K562 (cell line): ENCODE measurements around the gene ESAM. TPM values are rescaled to one million over a fixed set of nuclear protein-coding genes. Genes with fewer than 3 reads are reported as not detected.

ENCODE experiments used
- C11orf30 ChIP-seq: fragments of 450-650 bp; IDR thresholded peaks from 2 replicates; pipeline ENCODE4 v1.6.1; 2016; ENCODE audit warnings: low read depth, mild to moderate bottlenecking
- CEBPB ChIP-seq: fragments of 450-650 bp; IDR thresholded peaks from 2 replicates; pipeline ENCODE4 v1.6.1; 2016; ENCODE audit warnings: missing genetic modification characterization, missing compliant biosample characterization
- GABPA ChIP-seq: fragments of 200-800 bp; sonication (Bioruptor generic); conservative IDR thresholded peaks from 2 replicates; pipeline ENCODE4 v1.6.1; 2016; ENCODE audit warnings: low read depth, missing genetic modification characterization, missing compliant biosample characterization
- GTF2F1 ChIP-seq: IDR thresholded peaks from 2 replicates; pipeline ENCODE4 v1.6.1; 2011; ENCODE audit warnings: low read depth, low read length, improper control_type of control experiment
- JUN ChIP-seq, 2 experiments: sonication (generic) in 1 of 2; formaldehyde crosslinking in 1 of 2; IDR thresholded peaks; 2 replicates each; pipeline versions ENCODE4 v1.6.1 to v1.8.0; 2012 to 2022; ENCODE audit warnings: borderline replicate concordance in 2 of 2, mild to moderate bottlenecking in 2 of 2, improper control_type of control experiment in 1 of 2, low read depth in 1 of 2, low read length in 1 of 2, missing genetic modification reagents in 1 of 2
- KLF13 ChIP-seq: fragments of 450-650 bp; IDR thresholded peaks from 2 replicates; pipeline ENCODE4 v1.6.1; 2016; ENCODE audit warnings: missing genetic modification characterization, low read depth, mild to moderate bottlenecking, missing compliant biosample characterization, moderate library complexity, borderline replicate concordance
- MTA1 ChIP-seq: fragments of 450-650 bp; IDR thresholded peaks from 2 replicates; pipeline ENCODE4 v1.6.1; 2017; ENCODE audit warnings: borderline replicate concordance
- MTF1 ChIP-seq: fragments of 250-450 bp; sonication (Bioruptor Pico); IDR thresholded peaks from 2 replicates; pipeline ENCODE4 v1.9.0; 2021; ENCODE audit warnings: moderate library complexity, mild to moderate bottlenecking, inconsistent platforms, borderline replicate concordance
- MYC ChIP-seq, 2 experiments: fragments of 250-450 bp in 1 of 2; sonication (Bioruptor Pico) in 1 of 2; IDR thresholded peaks; 2 replicates each; pipeline versions ENCODE4 v1.5.1 to v1.6.1; 2012 to 2021; ENCODE audit warnings: low read depth in 2 of 2, borderline replicate concordance in 1 of 2, improper control_type of control experiment in 1 of 2, low read length in 1 of 2, mild to moderate bottlenecking in 1 of 2, moderate library complexity in 1 of 2
- NR2C2 ChIP-seq, 2 experiments: fragments of 200-800 bp in 1 of 2; sonication (Bioruptor generic) in 1 of 2; sonication (generic) in 1 of 2; formaldehyde crosslinking in 1 of 2; IDR thresholded peaks; 2 replicates each; pipeline versions ENCODE4 v1.6.1 to v1.8.0; 2016 to 2022; ENCODE audit warnings: mild to moderate bottlenecking in 1 of 2, missing compliant biosample characterization in 1 of 2, missing genetic modification characterization in 1 of 2, missing genetic modification reagents in 1 of 2
- PHF20 ChIP-seq: fragments of 450-650 bp; IDR thresholded peaks from 2 replicates; pipeline ENCODE4 v1.6.1; 2018; ENCODE audit not compliant: partially characterized antibody
- PHF8 ChIP-seq: fragments of 200-600 bp; sonication (generic); IDR thresholded peaks from 2 replicates; pipeline ENCODE4 v1.6.1; 2012; ENCODE audit warnings: mixed run types, mild to moderate bottlenecking, inconsistent platforms, low read length, moderate library complexity, borderline replicate concordance
- POLR2A ChIP-seq: fragments of 450-650 bp; conservative IDR thresholded peaks from 2 replicates; pipeline ENCODE4 v1.6.1; 2016
- POLR2G ChIP-seq: fragments of 200-400 bp; formaldehyde crosslinking; IDR thresholded peaks from 2 replicates; pipeline ENCODE4 v1.6.1; 2017; ENCODE audit warnings: low read depth, mild to moderate bottlenecking, antibody characterized with exemption, low read length, moderate library complexity
- POLR3G ChIP-seq: IDR thresholded peaks from 2 replicates; pipeline ENCODE4 v1.6.1; 2011; ENCODE audit not compliant: insufficient read length, insufficient replicate concordance; ENCODE audit errors: extremely low read depth
- RB1 ChIP-seq: fragments of 450-650 bp; IDR thresholded peaks from 2 replicates; pipeline ENCODE4 v1.6.1; 2017; ENCODE audit warnings: low read depth, mild to moderate bottlenecking
- RBM25 ChIP-seq: fragments of 200-400 bp; formaldehyde crosslinking; IDR thresholded peaks from 2 replicates; pipeline ENCODE4 v1.6.1; 2018; ENCODE audit warnings: low read length, low read depth, moderate library complexity; ENCODE audit not compliant: severe bottlenecking
- SLC30A9 ChIP-seq: fragments of 250-450 bp; sonication (Bioruptor Pico); IDR thresholded peaks from 2 replicates; pipeline ENCODE4 v1.8.0; 2022; ENCODE audit warnings: mild to moderate bottlenecking, moderate library complexity
- SMAD1 ChIP-seq: fragments of 150-350 bp; IDR thresholded peaks from 2 replicates; pipeline ENCODE4 v1.6.1; 2014; ENCODE audit warnings: low read length, low read depth; ENCODE audit not compliant: partially characterized antibody
- SRF ChIP-seq, 2 experiments: fragments of 250-450, 450-650 bp in 1 of 2; sonication (Bioruptor Pico) in 1 of 2; sonication (generic) in 1 of 2; formaldehyde crosslinking; IDR thresholded peaks; 2 replicates each; pipeline versions ENCODE4 v1.5.0 to v1.5.1; 2020 to 2022; ENCODE audit warnings: mild to moderate bottlenecking in 1 of 2, missing genetic modification reagents in 1 of 2
- TEAD1 ChIP-seq, 2 experiments: fragments of 450-650 bp in 1 of 2; sonication (generic) in 1 of 2; formaldehyde crosslinking; IDR thresholded peaks; 2 replicates each; pipeline versions ENCODE4 v1.4.0 to v1.8.0; 2020 to 2022; ENCODE audit warnings: mild to moderate bottlenecking in 2 of 2, missing genetic modification reagents in 1 of 2
- ZFX ChIP-seq: sonication (generic); formaldehyde crosslinking; IDR thresholded peaks from 2 replicates; pipeline ENCODE4 v1.8.0; 2022; ENCODE audit warnings: mild to moderate bottlenecking, missing genetic modification reagents, moderate library complexity
- ZNF133 ChIP-seq: fragments of 250-450 bp; sonication (Bioruptor Pico); IDR thresholded peaks from 2 replicates; pipeline ENCODE4 v1.4.0; 2020; ENCODE audit warnings: mild to moderate bottlenecking
- ZNF384 ChIP-seq: IDR thresholded peaks from 2 replicates; pipeline ENCODE4 v1.6.1; 2012; ENCODE audit warnings: low read depth, low read length, improper control_type of control experiment
- ZNF668 ChIP-seq: fragments of 250-450 bp; sonication (Bioruptor Pico); IDR thresholded peaks from 2 replicates; pipeline ENCODE4 v1.8.0; 2022; ENCODE audit warnings: mild to moderate bottlenecking, inconsistent platforms
- ZSCAN32 ChIP-seq: fragments of 450-650 bp; formaldehyde crosslinking; IDR thresholded peaks from 2 replicates; pipeline ENCODE4 v1.4.0; 2020; ENCODE audit warnings: mild to moderate bottlenecking, moderate library complexity
- polyA plus RNA-seq, 8 experiments: library from polyadenylated mRNA; depleted of rRNA in 4 of 8; stranded (reverse) in 5 of 8; unstranded in 3 of 8; fragments of >200 nt; fragmentation: Nextera tagmentation in 2 of 8; fragmentation: Illumina TruSeq in 1 of 8; extraction: Ambion mirVana in 2 of 8; extraction: Trizol in 1 of 8; gene quantifications; 2 replicates each; pipeline versions ENCODE4 v1.2.1 to v1.2.3, GENCODE V29; 2011 to 2014; ENCODE audit warnings: inconsistent platforms in 1 of 8, missing spikeins in 1 of 8
- total RNA-seq, 7 experiments: library from RNA; depleted of rRNA in 6 of 7; stranded (reverse); fragments of >200 nt in 6 of 7; fragmentation: Illumina TruSeq in 2 of 7; extraction: Trizol in 2 of 7; gene quantifications; 2 replicates each; pipeline versions ENCODE4 v1.2.1 to v1.2.3, GENCODE V29; 2011 to 2021; ENCODE audit warnings: low replicate concordance in 1 of 7
- TF ChIP-seq, protein P1 (sequence below): fragments of 450-650 bp; IDR thresholded peaks from 2 replicates; pipeline ENCODE4 v1.6.1; 2016; ENCODE audit warnings: borderline replicate concordance

Gene ESAM
- total and polyA plus RNA-seq, 9 of the 15 experiments (the other 6 are each of a cell fraction or from before 2014, with no cell fraction given) = 0.06 to 1.5 (median 0.22) TPM

DNA sequence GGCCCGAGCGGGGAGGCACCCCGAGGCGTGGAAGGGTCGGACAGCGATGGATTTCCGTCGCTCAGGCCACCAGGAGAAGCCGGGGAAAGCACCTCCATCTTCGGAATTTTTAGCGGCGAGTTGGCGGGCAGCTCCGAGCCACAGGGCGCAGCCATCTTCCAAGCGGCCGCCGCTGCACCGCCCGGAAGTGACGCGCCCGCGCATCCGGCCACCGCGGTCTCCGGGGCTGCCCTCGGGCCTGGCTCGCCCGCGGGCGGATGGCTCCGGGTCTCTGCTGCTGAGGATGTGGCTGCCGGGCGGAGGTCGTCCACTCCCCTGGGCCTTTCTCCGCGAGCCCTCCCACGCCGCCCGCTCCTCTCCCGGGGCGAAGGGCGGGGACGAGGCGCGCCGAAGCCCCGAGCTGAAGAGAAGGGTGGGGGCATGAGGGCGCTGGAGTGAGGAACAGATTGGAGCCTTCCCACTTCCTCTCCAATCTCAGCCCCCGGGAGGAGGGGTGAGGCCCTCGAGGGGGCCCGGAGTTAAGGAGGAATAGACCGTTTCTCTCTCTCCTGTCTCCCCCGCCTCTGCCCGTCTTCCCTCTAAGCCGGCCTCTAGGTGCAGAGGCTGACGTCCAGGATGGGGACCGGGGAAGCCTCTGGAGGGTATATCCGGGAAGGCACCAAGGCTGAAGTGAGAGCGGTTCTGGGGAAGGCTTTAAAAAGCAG is 38.3 kb upstream of the ESAM start, which contains the start of gene MSANTD2 (continued):
- peak; percentile 97 for TF ChIP-seq GABPA (tag)
- peak; percentile 88 for TF ChIP-seq ZFX (CRISPR knock-in tag)
- TF ChIP-seq ZNF384 = no peak
- TF ChIP-seq CEBPB (tag) = no peak
- peak; percentile 18; the same call in 1 of the 2 replicates for TF ChIP-seq JUN (IDR thresholded peaks at IDR 0.05; ENCODE audit: borderline replicate concordance, low read depth, low read length)
- no peak for TF ChIP-seq JUN (CRISPR knock-in tag; IDR thresholded peaks at IDR 0.05; ENCODE audit: borderline replicate concordance)
- TF ChIP-seq POLR3G = no peak
- TF ChIP-seq PHF20 = peak; percentile 91
- TF ChIP-seq ZSCAN32 (CRISPR knock-in tag) = no peak
- TF ChIP-seq POLR2A = peak; percentile 85
- peak; percentile 77 for TF ChIP-seq RB1
- peak; percentile 45 for TF ChIP-seq MYC (IDR thresholded peaks at IDR 0.05; ENCODE audit: low read depth, low read length)
- no peak for TF ChIP-seq MYC (CRISPR knock-in tag; IDR thresholded peaks at IDR 0.05; ENCODE audit: borderline replicate concordance, low read depth)
- TF ChIP-seq SRF (CRISPR knock-in tag; IDR thresholded peaks at IDR 0.05) = no peak
- TF ChIP-seq NR2C2 (CRISPR knock-in tag; IDR thresholded peaks at IDR 0.05) = 0 out of 2 replicates have a peak, but pooled peaks have one; percentile 43
- peak; percentile 49; the same call in 1 of the 2 replicates for TF ChIP-seq NR2C2 (tag; IDR thresholded peaks at IDR 0.05)
- no peak for TF ChIP-seq ZNF133 (CRISPR knock-in tag)
- no peak for TF ChIP-seq KLF13 (tag)
- 0 out of 2 replicates have a peak, but pooled peaks have one; percentile 36 for TF ChIP-seq GTF2F1
- no peak for TF ChIP-seq ZNF668 (CRISPR knock-in tag)
- peak in 1 of 2 experiments; percentile 14; a peak in 1 of 4 replicates for TF ChIP-seq TEAD1 (CRISPR knock-in tag; IDR thresholded peaks at IDR 0.05)
- no peak for TF ChIP-seq MTA1
- no peak for TF ChIP-seq MTF1 (CRISPR knock-in tag)
- no peak for TF ChIP-seq RBM25
- peak; percentile 86 for TF ChIP-seq PHF8
- peak; percentile 97 for TF ChIP-seq POLR2G
- peak; percentile 61 for TF ChIP-seq C11orf30
- TF ChIP-seq SLC30A9 (CRISPR knock-in tag) = no peak
- no peak for TF ChIP-seq SMAD1
- TF ChIP-seq, protein P1, sequence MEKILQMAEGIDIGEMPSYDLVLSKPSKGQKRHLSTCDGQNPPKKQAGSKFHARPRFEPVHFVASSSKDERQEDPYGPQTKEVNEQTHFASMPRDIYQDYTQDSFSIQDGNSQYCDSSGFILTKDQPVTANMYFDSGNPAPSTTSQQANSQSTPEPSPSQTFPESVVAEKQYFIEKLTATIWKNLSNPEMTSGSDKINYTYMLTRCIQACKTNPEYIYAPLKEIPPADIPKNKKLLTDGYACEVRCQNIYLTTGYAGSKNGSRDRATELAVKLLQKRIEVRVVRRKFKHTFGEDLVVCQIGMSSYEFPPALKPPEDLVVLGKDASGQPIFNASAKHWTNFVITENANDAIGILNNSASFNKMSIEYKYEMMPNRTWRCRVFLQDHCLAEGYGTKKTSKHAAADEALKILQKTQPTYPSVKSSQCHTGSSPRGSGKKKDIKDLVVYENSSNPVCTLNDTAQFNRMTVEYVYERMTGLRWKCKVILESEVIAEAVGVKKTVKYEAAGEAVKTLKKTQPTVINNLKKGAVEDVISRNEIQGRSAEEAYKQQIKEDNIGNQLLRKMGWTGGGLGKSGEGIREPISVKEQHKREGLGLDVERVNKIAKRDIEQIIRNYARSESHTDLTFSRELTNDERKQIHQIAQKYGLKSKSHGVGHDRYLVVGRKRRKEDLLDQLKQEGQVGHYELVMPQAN = no peak
